H1 (cell line): Measurements from ENCODE around the gene TCAP. TPM values are rescaled to one million over a fixed set of nuclear protein-coding genes. Genes with fewer than 3 reads are reported as not detected.

ENCODE experiments used
- CTCF ChIA-PET: fragments of 300-600 bp; sonication (Branson Sonifier 250); formaldehyde crosslinking; loops from one replicate; lab custom pipeline; 2021; ENCODE audit not compliant: partially characterized antibody; lab: Charles Lee
- POLR2A ChIA-PET: fragments of 300-600 bp; sonication (Branson Sonifier 250); formaldehyde crosslinking; loops from one replicate; lab custom pipeline; 2021; ENCODE audit warnings: inconsistent platforms; ENCODE audit not compliant: partially characterized antibody; lab: Charles Lee
- DNase-seq, 2 experiments: peaks; one replicate each; pipeline versions ENCODE4 v3.0.0 to v3.0.0-alpha.2; 2010 to 2022; ENCODE audit warnings: low spot score in 2 of 2, low read depth in 1 of 2, mixed read lengths in 1 of 2
- FAIRE-seq: peaks from 2 replicates; lab custom pipeline; 2011; peaks lifted over from hg19 to GRCh38; lab: Jason Lieb, UNC
- H2AFZ ChIP-seq: 2 replicates; pipeline ENCODE4 v1.8.1; 2012; ENCODE audit warnings: low read length, inconsistent platforms
- H2AK5ac ChIP-seq: 2 replicates; pipeline ENCODE4 v1.6.1; 2013; ENCODE audit warnings: low read depth, low read length
- H2BK120ac ChIP-seq: replicated peaks from 2 replicates; pipeline ENCODE3; 2013; ENCODE audit warnings: low read depth, low read length, inconsistent platforms
- H2BK12ac ChIP-seq: 2 replicates; pipeline ENCODE4 v1.6.1; 2013; ENCODE audit warnings: low read depth, low read length
- H2BK15ac ChIP-seq: 2 replicates; pipeline ENCODE4 v1.6.1; 2013; ENCODE audit warnings: low read length
- H2BK20ac ChIP-seq: 2 replicates; pipeline ENCODE4 v1.6.1; 2013; ENCODE audit warnings: low read length
- H2BK5ac ChIP-seq: 2 replicates; pipeline ENCODE4 v1.6.1; 2013; ENCODE audit warnings: low read depth, low read length
- H3K14ac ChIP-seq: 2 replicates; pipeline ENCODE4 v1.6.1; 2013; ENCODE audit warnings: inconsistent platforms; ENCODE audit not compliant: insufficient read length
- H3K18ac ChIP-seq: 2 replicates; pipeline ENCODE4 v1.6.1; 2013; ENCODE audit warnings: low read length; ENCODE audit errors: extremely low read depth
- H3K23ac ChIP-seq: 2 replicates; pipeline ENCODE4 v1.6.1; 2013; ENCODE audit warnings: inconsistent platforms; ENCODE audit not compliant: insufficient read length
- H3K23me2 ChIP-seq: 2 replicates; pipeline ENCODE4 v1.6.1; 2013; ENCODE audit warnings: low read depth, low read length
- H3K27ac ChIP-seq: 2 replicates; pipeline ENCODE4 v1.6.1; 2011; ENCODE audit warnings: low read depth, low read length, inconsistent platforms
- H3K27me3 ChIP-seq, 4 experiments: replicated peaks in 1 of 4; 1 replicate in 1 of 4; 2 replicates in 3 of 4; pipeline versions ENCODE4 v1.6.1 to v1.8.1; 2011 to 2013; ENCODE audit warnings: low read length in 3 of 4, mild to moderate bottlenecking in 3 of 4, inconsistent platforms in 2 of 4, mixed read lengths in 2 of 4, moderate library complexity in 1 of 4; ENCODE audit not compliant: control insufficient read depth in 3 of 4, insufficient read depth in 3 of 4; ENCODE audit errors: extremely low read depth in 1 of 4
- H3K36me3 ChIP-seq, 4 experiments: 2 replicates each; pipeline versions ENCODE4 v1.6.1 to v1.8.1; 2011 to 2013; ENCODE audit warnings: mild to moderate bottlenecking in 4 of 4, low read length in 3 of 4, moderate library complexity in 2 of 4, control low read depth in 1 of 4, inconsistent platforms in 1 of 4; ENCODE audit not compliant: insufficient read depth in 4 of 4, control insufficient read depth in 2 of 4
- H3K4ac ChIP-seq: replicated peaks from 2 replicates; pipeline ENCODE3; 2013; ENCODE audit warnings: low read length, low read depth, mixed read lengths, inconsistent platforms; ENCODE audit not compliant: insufficient read length
- H3K4me1 ChIP-seq, 4 experiments: replicated peaks in 1 of 4; 1 replicate in 1 of 4; 2 replicates in 3 of 4; pipeline versions ENCODE4 v1.6.1 to v1.8.1; 2011 to 2013; ENCODE audit warnings: low read length in 3 of 4, inconsistent platforms in 2 of 4, mixed read lengths in 1 of 4; ENCODE audit not compliant: insufficient read depth in 4 of 4, control insufficient read depth in 3 of 4
- H3K4me2 ChIP-seq, 2 experiments: 2 replicates each; pipeline versions ENCODE4 v1.6.1 to v1.8.1; 2011 to 2013; ENCODE audit warnings: low read depth in 2 of 2, low read length in 2 of 2, control low read depth in 1 of 2, inconsistent platforms in 1 of 2, mild to moderate bottlenecking in 1 of 2; ENCODE audit not compliant: insufficient read depth in 1 of 2
- H3K4me3 ChIP-seq, 4 experiments: fragments of 200-600, 300-600 bp in 1 of 4; sonication (generic), shearing (Covaris generic), sonication (Bioruptor Twin) in 1 of 4; 2 replicates each; pipeline versions ENCODE4 v1.5.1 to v1.8.1; 2011 to 2016; ENCODE audit warnings: low read length in 4 of 4, low read depth in 3 of 4, control low read depth in 2 of 4, inconsistent platforms in 2 of 4, mild to moderate bottlenecking in 2 of 4, mixed read lengths in 1 of 4, moderate library complexity in 1 of 4; ENCODE audit not compliant: insufficient read depth in 2 of 4; ENCODE audit errors: extremely low read depth in 1 of 4
- H3K56ac ChIP-seq: replicated peaks from 2 replicates; pipeline ENCODE3; 2013; ENCODE audit warnings: low read depth, mild to moderate bottlenecking, mixed read lengths, low read length, inconsistent platforms; ENCODE audit not compliant: insufficient read length
- H3K79me1 ChIP-seq: 2 replicates; pipeline ENCODE4 v1.6.1; 2013; ENCODE audit warnings: low read depth, low read length, control low read depth
- H3K79me2 ChIP-seq, 2 experiments: 2 replicates each; pipeline versions ENCODE4 v1.6.1 to v1.8.1; 2012 to 2013; ENCODE audit warnings: low read length in 2 of 2, mild to moderate bottlenecking in 2 of 2, inconsistent platforms in 1 of 2; ENCODE audit not compliant: insufficient read depth in 2 of 2, control insufficient read depth in 1 of 2
- H3K9ac ChIP-seq, 4 experiments: replicated peaks in 1 of 4; 1 replicate in 1 of 4; 2 replicates in 3 of 4; pipeline versions ENCODE4 v1.6.1 to v1.8.1; 2011 to 2013; ENCODE audit warnings: low read depth in 3 of 4, low read length in 3 of 4, control low read depth in 2 of 4, mild to moderate bottlenecking in 2 of 4, moderate library complexity in 2 of 4, inconsistent platforms in 1 of 4; ENCODE audit errors: extremely low read depth in 1 of 4
- H3K9me3 ChIP-seq, 2 experiments: 2 replicates each; pipeline versions ENCODE4 v1.6.1 to v1.8.1; 2012 to 2013; ENCODE audit warnings: mild to moderate bottlenecking in 2 of 2, moderate library complexity in 2 of 2, control low read depth in 1 of 2, inconsistent platforms in 1 of 2, low read depth in 1 of 2, low read length in 1 of 2, mixed read lengths in 1 of 2; ENCODE audit not compliant: insufficient read depth in 2 of 2
- H4K20me1 ChIP-seq, 2 experiments: replicated peaks in 1 of 2; 2 replicates each; pipeline versions ENCODE3 to v1.8.1; 2011 to 2013; ENCODE audit warnings: inconsistent platforms in 2 of 2, low read length in 2 of 2, mild to moderate bottlenecking in 1 of 2; ENCODE audit not compliant: insufficient read depth in 2 of 2, control insufficient read depth in 1 of 2
- H4K5ac ChIP-seq: 2 replicates; pipeline ENCODE4 v1.6.1; 2013; ENCODE audit warnings: low read length, low read depth, mixed read lengths, inconsistent platforms; ENCODE audit not compliant: insufficient read length
- H4K8ac ChIP-seq: 2 replicates; pipeline ENCODE4 v1.8.0; 2013; ENCODE audit warnings: mild to moderate bottlenecking, moderate library complexity, low read length, inconsistent platforms; ENCODE audit not compliant: insufficient read depth; ENCODE audit errors: extremely low read depth
- H4K91ac ChIP-seq: replicated peaks from 2 replicates; pipeline ENCODE3; 2013; ENCODE audit warnings: low read length, mixed read lengths, inconsistent platforms; ENCODE audit not compliant: insufficient read length
- NANOG ChIP-seq: IDR thresholded peaks from 2 replicates; pipeline ENCODE4 v1.6.1; 2011; ENCODE audit warnings: low read length, low read depth, mild to moderate bottlenecking, inconsistent platforms; ENCODE audit not compliant: insufficient read depth, poor library complexity, severe bottlenecking
- TAF7 ChIP-seq: optimal IDR thresholded peaks from 2 replicates; pipeline ENCODE3; 2011; ENCODE audit warnings: low read depth, mild to moderate bottlenecking, inconsistent platforms, low read length, moderate library complexity, borderline replicate concordance
- WGBS, 2 experiments: shearing (Covaris generic) in 1 of 2; methylation state at CpG; one replicate each; pipeline versions ENCODE4 v1.1.6 to v1.1.7; 2013 to 2015; ENCODE audit warnings: low lambda C conversion rate in 2 of 2, mixed read lengths in 2 of 2, inconsistent platforms in 1 of 2, low coverage in 1 of 2, missing lambda C conversion rate in 1 of 2; ENCODE audit not compliant: insufficient replicate concordance in 2 of 2, insufficient coverage in 1 of 2, insufficient read length in 1 of 2; ENCODE audit errors: extremely low coverage in 1 of 2, missing lambda C conversion rate in 1 of 2; 5-methylcytosine and 5-hydroxymethylcytosine counted together
- polyA plus RNA-seq, 7 experiments: library from polyadenylated mRNA; depleted of rRNA in 3 of 7; stranded (reverse) in 5 of 7; unstranded in 2 of 7; fragments of >200 nt in 5 of 7; fragments of 200-250 nt in 2 of 7; gene quantifications; 1 replicate in 5 of 7; 2 replicates in 1 of 7; 4 replicates in 1 of 7; pipeline versions ENCODE4 v1.2.1 to v1.2.3, GENCODE V29; 2011 to 2013; ENCODE audit warnings: missing spikeins in 2 of 7, mixed read lengths in 2 of 7
- total RNA-seq: library from RNA; stranded (reverse); fragmentation: NEBNext Ultra II Directional; extraction: Animal tissue kit (Norgen Biotek cat#: 25700); gene quantifications from 2 replicates; pipeline ENCODE4 v1.2.1, GENCODE V29; 2021

Gene TCAP
- total and polyA plus RNA-seq, 2 of the 8 experiments (the other 6 are each of a cell fraction or from before 2014, with no cell fraction given) = 0.82 to 1.4 TPM

- no peak overlapping the region for H2BK5ac ChIP-seq
- DNase-seq (no peak), FAIRE-seq (no peak)
- H4K91ac ChIP-seq = no peak overlapping the region
- H3K4me2 ChIP-seq = no peak overlapping the region
- H2BK120ac ChIP-seq = no peak overlapping the region
- no peaks in the 10 kb centered on the region; the same call in 1 of the 2 replicates for H3K23me2 ChIP-seq
- no peaks in the 10 kb centered on the region for H3K9me3 ChIP-seq
- no peak overlapping the region for H3K14ac ChIP-seq
- no peak for TF ChIP-seq TAF7
- TF ChIP-seq NANOG = no peak
- H3K79me2 ChIP-seq = peaks cover 0 to 2% of the 10 kb centered on the region in 2 experiments; a peak in 1 of 4 replicates
- H2BK15ac ChIP-seq = no peak overlapping the region
- H3K27me3 ChIP-seq = no peaks in the 10 kb centered on the region
- no peak overlapping the region for H3K4me3 ChIP-seq
- ChIA-PET CTCF (interaction anchor here (1.1 to 49.2 kb wide), 13 partner anchors 9 to 220 kb away, joined by 3 to 1885 read pairs (median 5); partner anchors contain the start of genes ERBB2, MIEN1, PGAP3 and PNMT), POLR2A (interaction anchor here (0.8 to 5.2 kb wide), 9 partner anchors 9 to 45 kb away, joined by 3 to 22 read pairs (median 4); partner anchors contain the start of genes ERBB2 and TCAP)
- H3K23ac ChIP-seq = no peak overlapping the region
- H2BK20ac ChIP-seq = no peak overlapping the region
- H4K8ac ChIP-seq = no peak overlapping the region
- peaks cover 5 to 26% (median 21%) of the 10 kb centered on the region in 4 experiments for H3K4me1 ChIP-seq
- H3K9ac ChIP-seq = no peak overlapping the region
- no peak overlapping the region for H4K5ac ChIP-seq
- peaks cover 1 to 2% of the 10 kb centered on the region in 2 experiments for H4K20me1 ChIP-seq
- H3K27ac ChIP-seq = no peak overlapping the region
- H2AK5ac ChIP-seq = no peak overlapping the region
- H3K79me1 ChIP-seq = peaks cover 2% of the 10 kb centered on the region; the same call in 1 of the 2 replicates
- 98% methylated on average over 2 of the region's 2 CpGs; no CpG with 5 or more reads in 1 of the 2 experiments for WGBS, 2 experiments
- peaks cover 0 to 2% (median 0%) of the 10 kb centered on the region in 4 experiments; a peak in 2 of 8 replicates for H3K36me3 ChIP-seq
- no peak overlapping the region for H3K4ac ChIP-seq
- H2BK12ac ChIP-seq = no peak overlapping the region
- H3K56ac ChIP-seq = no peak overlapping the region
- no peak overlapping the region for H3K18ac ChIP-seq
- H2AFZ ChIP-seq = no peak overlapping the region
These were observed 10.0 kb upstream of the TCAP start for GRCh38 chr17:39655105-39655504.
